PC-9 (cell line): ENCODE results near the gene ZFHX3.

ENCODE experiments used
- CTCF ChIP-seq: fragments of 200-600 bp; sonication (generic); conservative IDR thresholded peaks from 2 replicates; pipeline ENCODE4 v1.6.1; 2017; ENCODE audit warnings: mixed run types, antibody characterized with exemption, mild to moderate bottlenecking, moderate library complexity
- EZH2 ChIP-seq: fragments of 200-600 bp; sonication (generic); IDR thresholded peaks from 2 replicates; pipeline ENCODE4 v1.8.0; 2017; ENCODE audit warnings: antibody characterized with exemption, low read depth

GRCh38 chr16:73028721-73029361, 19.1 kb downstream of the ZFHX3 start:
- TF ChIP-seq CTCF: no peak
- TF ChIP-seq EZH2: no peak
